GM12878 (cell line): Measurements from ENCODE around the gene CASP10. TPM values are rescaled to one million over a fixed set of nuclear protein-coding genes. Genes with fewer than 3 reads are reported as not detected.

Experiments used
- CBX5 ChIP-seq: sonication (generic); IDR thresholded peaks from 2 replicates; pipeline ENCODE4 v1.6.1; 2016; ENCODE audit warnings: low read depth, moderate library complexity, mild to moderate bottlenecking, inconsistent platforms
- DPF2 ChIP-seq: fragments of 450-650 bp; IDR thresholded peaks from 2 replicates; pipeline ENCODE4 v1.6.1; 2017; ENCODE audit warnings: mild to moderate bottlenecking
- JUNB ChIP-seq: IDR thresholded peaks from 2 replicates; pipeline ENCODE4 v1.6.1; 2016; ENCODE audit warnings: antibody characterized with exemption, mild to moderate bottlenecking
- KDM1A ChIP-seq: fragments of 200-600 bp; sonication (generic); IDR thresholded peaks from 2 replicates; pipeline ENCODE4 v1.6.1; 2016; ENCODE audit warnings: borderline replicate concordance
- MEF2A ChIP-seq: IDR thresholded peaks from 2 replicates; pipeline ENCODE4 v1.6.1; 2011; ENCODE audit warnings: low read depth, mild to moderate bottlenecking, low read length, moderate library complexity; ENCODE audit not compliant: insufficient read depth
- RAD21 ChIP-seq: IDR thresholded peaks from 2 replicates; pipeline ENCODE4 v1.6.1; 2011; ENCODE audit warnings: mild to moderate bottlenecking, low read depth, low read length, moderate library complexity; ENCODE audit not compliant: insufficient read depth
- TAF1 ChIP-seq: IDR thresholded peaks from 2 replicates; pipeline ENCODE4 v1.6.1; 2011; ENCODE audit warnings: mild to moderate bottlenecking, low read depth, low read length, borderline replicate concordance
- YY1 ChIP-seq: IDR thresholded peaks from 2 replicates; pipeline ENCODE4 v1.6.1; 2011; ENCODE audit warnings: low read depth, mild to moderate bottlenecking, low read length
- polyA plus RNA-seq, 11 experiments: library from polyadenylated mRNA; depleted of rRNA in 4 of 11; unstranded in 6 of 11; stranded (reverse) in 5 of 11; fragments of >200 nt; fragmentation: Nextera tagmentation in 4 of 11; fragmentation: Illumina TruSeq in 1 of 11; extraction: Ambion mirVana in 4 of 11; extraction: Trizol in 1 of 11; gene quantifications; 1 replicate in 1 of 11; 2 replicates in 10 of 11; pipeline versions ENCODE4 v1.2.1 to v1.2.3, GENCODE V29; 2011 to 2016; ENCODE audit warnings: inconsistent platforms in 2 of 11, missing spikeins in 2 of 11, low read depth in 1 of 11
- total RNA-seq, 4 experiments: library from RNA; depleted of rRNA in 3 of 4; stranded (reverse); fragments of >200 nt in 3 of 4; fragmentation: Illumina TruSeq in 1 of 4; extraction: Trizol in 1 of 4; gene quantifications; 2 replicates each; pipeline versions ENCODE4 v1.2.1 to v1.2.3, GENCODE V29; 2013 to 2021
- TF ChIP-seq, protein P1 (sequence below): IDR thresholded peaks from 2 replicates; pipeline ENCODE4 v1.6.1; 2011; ENCODE audit warnings: mild to moderate bottlenecking, low read depth, low read length, moderate library complexity; ENCODE audit not compliant: insufficient replicate concordance
- TF ChIP-seq, protein P2 (sequence below): fragments of 450-650 bp; IDR thresholded peaks from 2 replicates; pipeline ENCODE4 v1.6.1; 2017; ENCODE audit warnings: mild to moderate bottlenecking, moderate library complexity
- TF ChIP-seq, protein P3 (sequence below): fragments of 450-650 bp; IDR thresholded peaks from 2 replicates; pipeline ENCODE4 v1.6.1; 2018; ENCODE audit warnings: mild to moderate bottlenecking, low read depth, moderate library complexity; ENCODE audit not compliant: partially characterized antibody
- TF ChIP-seq, protein P4 (sequence below): fragments of 450-650 bp; IDR thresholded peaks from 2 replicates; pipeline ENCODE4 v1.6.1; 2017; ENCODE audit warnings: mild to moderate bottlenecking
- TF ChIP-seq, protein P5 (sequence below): fragments of 450-650 bp; IDR thresholded peaks from 2 replicates; pipeline ENCODE4 v1.6.1; 2017; ENCODE audit warnings: low read depth, mild to moderate bottlenecking, moderate library complexity
- TF ChIP-seq, protein P6 (sequence below): IDR thresholded peaks from 2 replicates; pipeline ENCODE4 v1.6.1; 2012; ENCODE audit warnings: low read depth, low read length, improper control_type of control experiment

CASP10 gene
- total and polyA plus RNA-seq, 10 of the 15 experiments (the other 5 are each of a cell fraction or from before 2014, with no cell fraction given), result 7.2 to 14.1 (median 10.8) TPM

DNA sequence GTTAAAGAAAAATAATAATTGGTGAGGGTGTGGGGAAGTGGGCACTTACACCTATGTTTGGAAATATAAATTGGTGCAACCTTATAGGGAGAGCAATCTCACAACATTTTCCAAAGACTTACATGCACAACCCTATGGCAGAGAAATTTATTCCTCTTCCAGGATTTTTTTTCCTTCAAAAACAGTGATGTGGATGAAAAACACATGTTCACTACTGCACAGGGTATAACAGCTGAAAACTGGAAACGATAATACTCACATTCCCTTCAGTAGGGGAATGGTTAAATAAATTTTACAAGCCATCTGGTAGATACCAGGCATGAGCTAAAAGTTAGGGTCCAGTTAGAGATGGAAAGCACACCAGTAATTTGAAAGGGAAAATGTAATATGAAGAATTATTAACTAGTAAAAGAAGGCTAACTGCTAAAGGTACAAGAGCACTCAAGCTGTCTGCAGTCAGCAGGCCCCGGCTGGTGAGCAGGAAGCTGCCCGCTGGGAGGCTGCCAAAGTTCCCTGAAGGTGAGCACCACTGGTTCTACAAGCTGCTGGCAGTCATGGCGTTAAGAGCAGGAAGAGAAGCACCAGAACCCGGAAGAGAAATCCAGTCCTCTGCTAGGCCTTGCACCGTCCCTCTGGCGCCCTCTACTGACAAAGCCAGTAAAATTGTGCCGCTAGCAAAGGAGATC lies 49.0 kb downstream of the CASP10 start (continued):
- TF ChIP-seq, protein P1, sequence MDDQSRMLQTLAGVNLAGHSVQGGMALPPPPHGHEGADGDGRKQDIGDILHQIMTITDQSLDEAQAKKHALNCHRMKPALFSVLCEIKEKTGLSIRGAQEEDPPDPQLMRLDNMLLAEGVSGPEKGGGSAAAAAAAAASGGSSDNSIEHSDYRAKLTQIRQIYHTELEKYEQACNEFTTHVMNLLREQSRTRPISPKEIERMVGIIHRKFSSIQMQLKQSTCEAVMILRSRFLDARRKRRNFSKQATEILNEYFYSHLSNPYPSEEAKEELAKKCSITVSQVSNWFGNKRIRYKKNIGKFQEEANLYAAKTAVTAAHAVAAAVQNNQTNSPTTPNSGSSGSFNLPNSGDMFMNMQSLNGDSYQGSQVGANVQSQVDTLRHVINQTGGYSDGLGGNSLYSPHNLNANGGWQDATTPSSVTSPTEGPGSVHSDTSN, result no peak
- TF ChIP-seq, protein P2, sequence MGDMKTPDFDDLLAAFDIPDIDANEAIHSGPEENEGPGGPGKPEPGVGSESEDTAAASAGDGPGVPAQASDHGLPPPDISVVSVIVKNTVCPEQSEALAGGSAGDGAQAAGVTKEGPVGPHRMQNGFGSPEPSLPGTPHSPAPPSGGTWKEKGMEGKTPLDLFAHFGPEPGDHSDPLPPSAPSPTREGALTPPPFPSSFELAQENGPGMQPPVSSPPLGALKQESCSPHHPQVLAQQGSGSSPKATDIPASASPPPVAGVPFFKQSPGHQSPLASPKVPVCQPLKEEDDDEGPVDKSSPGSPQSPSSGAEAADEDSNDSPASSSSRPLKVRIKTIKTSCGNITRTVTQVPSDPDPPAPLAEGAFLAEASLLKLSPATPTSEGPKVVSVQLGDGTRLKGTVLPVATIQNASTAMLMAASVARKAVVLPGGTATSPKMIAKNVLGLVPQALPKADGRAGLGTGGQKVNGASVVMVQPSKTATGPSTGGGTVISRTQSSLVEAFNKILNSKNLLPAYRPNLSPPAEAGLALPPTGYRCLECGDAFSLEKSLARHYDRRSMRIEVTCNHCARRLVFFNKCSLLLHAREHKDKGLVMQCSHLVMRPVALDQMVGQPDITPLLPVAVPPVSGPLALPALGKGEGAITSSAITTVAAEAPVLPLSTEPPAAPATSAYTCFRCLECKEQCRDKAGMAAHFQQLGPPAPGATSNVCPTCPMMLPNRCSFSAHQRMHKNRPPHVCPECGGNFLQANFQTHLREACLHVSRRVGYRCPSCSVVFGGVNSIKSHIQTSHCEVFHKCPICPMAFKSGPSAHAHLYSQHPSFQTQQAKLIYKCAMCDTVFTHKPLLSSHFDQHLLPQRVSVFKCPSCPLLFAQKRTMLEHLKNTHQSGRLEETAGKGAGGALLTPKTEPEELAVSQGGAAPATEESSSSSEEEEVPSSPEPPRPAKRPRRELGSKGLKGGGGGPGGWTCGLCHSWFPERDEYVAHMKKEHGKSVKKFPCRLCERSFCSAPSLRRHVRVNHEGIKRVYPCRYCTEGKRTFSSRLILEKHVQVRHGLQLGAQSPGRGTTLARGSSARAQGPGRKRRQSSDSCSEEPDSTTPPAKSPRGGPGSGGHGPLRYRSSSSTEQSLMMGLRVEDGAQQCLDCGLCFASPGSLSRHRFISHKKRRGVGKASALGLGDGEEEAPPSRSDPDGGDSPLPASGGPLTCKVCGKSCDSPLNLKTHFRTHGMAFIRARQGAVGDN, result peak; percentile 90
- TF ChIP-seq YY1 (peak; percentile 94), CBX5 (no peak), TAF1 (peak; percentile 61; the same call in 1 of the 2 replicates), KDM1A (no peak), JUNB (peak; percentile 20; the same call in 1 of the 2 replicates), MEF2A (0 out of 2 replicates have a peak, but pooled peaks have one; percentile 36), RAD21 (peak; percentile 98), DPF2 (no peak)
- TF ChIP-seq, protein P3, sequence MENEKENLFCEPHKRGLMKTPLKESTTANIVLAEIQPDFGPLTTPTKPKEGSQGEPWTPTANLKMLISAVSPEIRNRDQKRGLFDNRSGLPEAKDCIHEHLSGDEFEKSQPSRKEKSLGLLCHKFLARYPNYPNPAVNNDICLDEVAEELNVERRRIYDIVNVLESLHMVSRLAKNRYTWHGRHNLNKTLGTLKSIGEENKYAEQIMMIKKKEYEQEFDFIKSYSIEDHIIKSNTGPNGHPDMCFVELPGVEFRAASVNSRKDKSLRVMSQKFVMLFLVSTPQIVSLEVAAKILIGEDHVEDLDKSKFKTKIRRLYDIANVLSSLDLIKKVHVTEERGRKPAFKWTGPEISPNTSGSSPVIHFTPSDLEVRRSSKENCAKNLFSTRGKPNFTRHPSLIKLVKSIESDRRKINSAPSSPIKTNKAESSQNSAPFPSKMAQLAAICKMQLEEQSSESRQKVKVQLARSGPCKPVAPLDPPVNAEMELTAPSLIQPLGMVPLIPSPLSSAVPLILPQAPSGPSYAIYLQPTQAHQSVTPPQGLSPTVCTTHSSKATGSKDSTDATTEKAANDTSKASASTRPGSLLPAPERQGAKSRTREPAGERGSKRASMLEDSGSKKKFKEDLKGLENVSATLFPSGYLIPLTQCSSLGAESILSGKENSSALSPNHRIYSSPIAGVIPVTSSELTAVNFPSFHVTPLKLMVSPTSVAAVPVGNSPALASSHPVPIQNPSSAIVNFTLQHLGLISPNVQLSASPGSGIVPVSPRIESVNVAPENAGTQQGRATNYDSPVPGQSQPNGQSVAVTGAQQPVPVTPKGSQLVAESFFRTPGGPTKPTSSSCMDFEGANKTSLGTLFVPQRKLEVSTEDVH, result peak; percentile 44
- TF ChIP-seq, protein P4, sequence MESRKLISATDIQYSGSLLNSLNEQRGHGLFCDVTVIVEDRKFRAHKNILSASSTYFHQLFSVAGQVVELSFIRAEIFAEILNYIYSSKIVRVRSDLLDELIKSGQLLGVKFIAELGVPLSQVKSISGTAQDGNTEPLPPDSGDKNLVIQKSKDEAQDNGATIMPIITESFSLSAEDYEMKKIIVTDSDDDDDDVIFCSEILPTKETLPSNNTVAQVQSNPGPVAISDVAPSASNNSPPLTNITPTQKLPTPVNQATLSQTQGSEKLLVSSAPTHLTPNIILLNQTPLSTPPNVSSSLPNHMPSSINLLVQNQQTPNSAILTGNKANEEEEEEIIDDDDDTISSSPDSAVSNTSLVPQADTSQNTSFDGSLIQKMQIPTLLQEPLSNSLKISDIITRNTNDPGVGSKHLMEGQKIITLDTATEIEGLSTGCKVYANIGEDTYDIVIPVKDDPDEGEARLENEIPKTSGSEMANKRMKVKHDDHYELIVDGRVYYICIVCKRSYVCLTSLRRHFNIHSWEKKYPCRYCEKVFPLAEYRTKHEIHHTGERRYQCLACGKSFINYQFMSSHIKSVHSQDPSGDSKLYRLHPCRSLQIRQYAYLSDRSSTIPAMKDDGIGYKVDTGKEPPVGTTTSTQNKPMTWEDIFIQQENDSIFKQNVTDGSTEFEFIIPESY, result no peak; the same call in 1 of the 2 replicates
- TF ChIP-seq, protein P5, sequence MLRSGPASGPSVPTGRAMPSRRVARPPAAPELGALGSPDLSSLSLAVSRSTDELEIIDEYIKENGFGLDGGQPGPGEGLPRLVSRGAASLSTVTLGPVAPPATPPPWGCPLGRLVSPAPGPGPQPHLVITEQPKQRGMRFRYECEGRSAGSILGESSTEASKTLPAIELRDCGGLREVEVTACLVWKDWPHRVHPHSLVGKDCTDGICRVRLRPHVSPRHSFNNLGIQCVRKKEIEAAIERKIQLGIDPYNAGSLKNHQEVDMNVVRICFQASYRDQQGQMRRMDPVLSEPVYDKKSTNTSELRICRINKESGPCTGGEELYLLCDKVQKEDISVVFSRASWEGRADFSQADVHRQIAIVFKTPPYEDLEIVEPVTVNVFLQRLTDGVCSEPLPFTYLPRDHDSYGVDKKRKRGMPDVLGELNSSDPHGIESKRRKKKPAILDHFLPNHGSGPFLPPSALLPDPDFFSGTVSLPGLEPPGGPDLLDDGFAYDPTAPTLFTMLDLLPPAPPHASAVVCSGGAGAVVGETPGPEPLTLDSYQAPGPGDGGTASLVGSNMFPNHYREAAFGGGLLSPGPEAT, result peak; percentile 51; the same call in 1 of the 2 replicates
- TF ChIP-seq, protein P6, sequence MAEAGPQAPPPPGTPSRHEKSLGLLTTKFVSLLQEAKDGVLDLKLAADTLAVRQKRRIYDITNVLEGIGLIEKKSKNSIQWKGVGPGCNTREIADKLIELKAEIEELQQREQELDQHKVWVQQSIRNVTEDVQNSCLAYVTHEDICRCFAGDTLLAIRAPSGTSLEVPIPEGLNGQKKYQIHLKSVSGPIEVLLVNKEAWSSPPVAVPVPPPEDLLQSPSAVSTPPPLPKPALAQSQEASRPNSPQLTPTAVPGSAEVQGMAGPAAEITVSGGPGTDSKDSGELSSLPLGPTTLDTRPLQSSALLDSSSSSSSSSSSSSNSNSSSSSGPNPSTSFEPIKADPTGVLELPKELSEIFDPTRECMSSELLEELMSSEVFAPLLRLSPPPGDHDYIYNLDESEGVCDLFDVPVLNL, result no peak
